GM19023 (cell line): Measurements from ENCODE around the gene RFX3.

Source experiments
- ATAC-seq: cut with Tn5 transposase; IDR thresholded peaks from one replicate; pipeline ENCODE4 v1.9.1; 2021; ENCODE audit warnings: mild to moderate bottlenecking, moderate library complexity; ENCODE audit not compliant: unreplicated experiment

Gene RFX3

DNA sequence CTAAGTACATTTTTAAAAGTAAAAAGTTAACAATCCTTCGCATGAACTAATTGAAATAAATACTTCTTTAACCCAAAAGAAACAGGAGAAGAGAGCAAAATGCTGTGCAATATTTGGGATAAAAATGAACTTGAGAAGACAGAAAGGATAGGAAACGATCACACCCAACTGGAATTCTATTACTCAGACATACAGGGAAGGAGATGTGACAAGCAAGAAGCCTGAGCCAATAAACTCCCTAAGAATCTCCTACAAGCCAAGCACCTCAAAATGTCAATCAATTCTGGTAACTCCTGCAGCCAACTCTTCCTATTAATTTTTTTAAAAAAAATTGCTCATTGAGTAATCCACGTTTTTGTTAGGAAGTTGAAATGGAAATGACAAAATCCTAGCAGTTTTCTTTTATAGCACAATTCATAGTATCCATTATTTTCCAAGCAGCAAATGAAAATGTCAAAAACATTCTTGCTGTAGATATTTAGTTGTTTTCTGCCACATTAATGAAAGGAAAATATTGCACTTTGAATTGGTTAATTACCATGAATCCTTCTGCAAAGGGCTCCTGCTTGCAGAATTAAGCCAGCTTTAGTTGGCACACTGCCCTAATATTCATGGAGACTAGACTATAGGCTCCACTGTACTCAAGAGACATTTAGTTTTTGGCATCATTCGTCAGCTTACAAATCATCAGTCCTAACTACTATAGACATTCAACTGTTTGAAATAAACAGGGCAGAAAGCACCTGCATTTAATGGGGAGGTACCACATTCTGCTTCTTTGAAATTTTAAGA is 89.0 kb downstream of the RFX3 start:
- ATAC-seq = no peak

DNA sequence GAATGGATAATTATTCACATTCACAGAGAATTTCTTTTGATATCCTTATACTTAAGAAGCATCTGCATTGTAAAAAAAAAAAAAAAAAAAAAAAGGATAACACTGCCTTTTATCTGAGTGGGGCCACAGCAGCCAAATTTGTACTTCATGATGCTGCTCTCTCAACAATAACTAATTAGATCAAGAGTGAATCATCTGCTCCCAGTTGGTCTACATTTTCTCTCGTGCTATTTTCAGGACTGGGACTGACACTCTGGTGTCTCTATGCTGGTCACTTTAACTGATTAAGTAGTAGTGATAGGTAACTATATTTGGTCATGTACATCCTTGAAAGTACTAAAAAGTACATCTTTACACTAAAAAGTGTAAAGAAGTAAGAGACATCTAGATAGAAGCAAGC is 90.1 kb downstream of the RFX3 start:
- ATAC-seq = no peak

DNA sequence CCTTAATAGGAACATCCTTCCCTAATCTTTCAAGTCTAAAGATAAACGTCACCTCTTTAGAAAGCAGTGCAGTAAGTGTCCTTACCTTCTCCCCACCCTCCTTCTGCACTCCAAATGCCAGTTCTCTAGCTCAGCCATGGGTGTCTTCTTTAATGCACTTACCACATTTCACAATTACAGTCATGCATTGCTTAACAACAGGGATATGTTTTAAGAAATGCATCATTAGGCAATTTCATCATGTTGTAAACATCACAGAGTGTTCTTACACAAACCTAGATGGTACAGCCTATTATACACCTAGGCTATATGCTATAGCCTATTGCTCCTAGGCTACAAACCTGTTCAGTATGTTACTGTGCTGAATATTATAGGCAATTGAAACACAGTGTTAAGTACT is 91.2 kb downstream of the RFX3 start:
- ATAC-seq = no peak

DNA sequence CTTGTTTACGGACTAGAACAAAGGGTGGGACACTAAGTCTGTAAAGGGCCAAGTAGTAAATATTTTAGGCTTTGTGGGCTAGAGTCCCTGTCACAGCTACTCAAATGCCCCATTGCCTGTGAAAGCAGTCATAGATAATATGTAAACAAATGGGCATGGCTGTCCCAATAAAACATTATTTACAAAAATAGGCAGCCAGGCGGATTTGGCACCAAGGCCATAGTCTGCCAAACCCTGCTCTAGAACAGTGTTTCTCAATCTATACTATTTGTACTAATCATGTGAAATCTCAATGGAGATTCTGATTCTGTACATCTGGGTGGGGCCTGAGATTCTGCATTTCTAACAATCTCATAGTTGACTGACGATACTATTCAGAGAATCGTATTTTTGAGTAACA is 92.0 kb downstream of the RFX3 start:
- no peak for ATAC-seq

DNA sequence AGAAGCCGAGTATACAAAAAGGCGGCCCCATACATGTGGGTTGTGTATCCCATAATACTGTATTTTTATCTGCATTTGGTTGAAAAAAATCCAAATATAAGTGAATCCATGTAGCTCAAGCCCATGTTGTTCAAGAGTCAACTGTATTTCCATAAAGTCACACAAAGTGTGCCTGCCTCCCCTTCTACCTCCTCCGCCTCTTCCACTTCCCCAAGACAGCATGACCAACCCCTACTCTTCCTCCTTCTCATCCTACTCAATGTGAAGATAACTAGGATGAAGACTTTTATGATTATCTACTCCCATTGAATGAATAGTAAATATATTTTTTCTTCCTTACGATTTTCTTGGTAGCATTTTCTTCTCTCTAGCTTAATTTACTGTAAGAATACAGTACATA is 92.7 kb downstream of the RFX3 start:
- ATAC-seq = no peak

- ATAC-seq = no peak
These were observed 93.9 kb downstream of the RFX3 start for GRCh38 chr9:3431890-3432289.

GRCh38 chr9:3419893-3420292 is 105.9 kb downstream of the RFX3 start:
- no peak for ATAC-seq

- ATAC-seq = no peak
These were observed 109.9 kb downstream of the RFX3 start for GRCh38 chr9:3415906-3416305.

DNA sequence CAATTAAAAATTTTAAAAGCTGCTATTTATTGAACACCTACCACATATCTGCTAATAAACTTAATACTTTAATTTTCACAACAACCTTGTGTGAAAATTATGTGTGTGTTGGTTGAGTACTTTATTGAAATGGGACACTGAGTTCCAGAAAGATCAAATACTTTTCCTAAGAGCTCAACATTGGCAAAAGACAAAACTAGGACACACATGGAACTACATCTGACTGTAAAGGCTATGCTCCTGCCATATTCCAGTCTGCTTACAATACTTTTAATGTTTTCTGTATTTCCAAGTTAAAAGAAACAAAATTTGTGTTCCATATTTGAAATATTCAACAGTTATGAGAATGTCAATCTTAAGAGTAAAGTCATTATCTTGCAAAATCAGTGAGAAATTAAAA is 111.8 kb downstream of the RFX3 start:
- ATAC-seq = no peak

- ATAC-seq = no peak
These were observed 115.3 kb downstream of the RFX3 start for GRCh38 chr9:3410461-3410860.

DNA sequence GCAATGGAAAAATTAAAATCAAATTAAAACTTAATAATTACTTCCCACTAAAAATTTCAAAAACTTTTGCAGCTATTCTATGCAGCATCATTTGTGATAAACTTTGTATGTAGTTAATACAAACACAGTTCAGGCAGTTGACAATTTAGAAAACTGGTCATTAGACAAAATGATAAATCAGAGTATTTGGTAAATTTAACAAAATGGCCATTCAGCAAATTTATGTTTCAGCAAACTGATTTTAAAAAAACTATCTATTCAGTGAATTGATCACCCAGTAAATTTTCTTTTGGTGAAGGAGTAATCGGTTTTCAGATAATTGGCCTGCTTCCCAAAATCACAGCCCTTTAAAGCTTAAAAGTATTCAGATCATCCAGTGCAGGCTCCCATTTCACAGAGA is 116.3 kb downstream of the RFX3 start:
- no peak for ATAC-seq

- no peak for ATAC-seq
These were observed 122.5 kb downstream of the RFX3 start for GRCh38 chr9:3403315-3403714.

DNA sequence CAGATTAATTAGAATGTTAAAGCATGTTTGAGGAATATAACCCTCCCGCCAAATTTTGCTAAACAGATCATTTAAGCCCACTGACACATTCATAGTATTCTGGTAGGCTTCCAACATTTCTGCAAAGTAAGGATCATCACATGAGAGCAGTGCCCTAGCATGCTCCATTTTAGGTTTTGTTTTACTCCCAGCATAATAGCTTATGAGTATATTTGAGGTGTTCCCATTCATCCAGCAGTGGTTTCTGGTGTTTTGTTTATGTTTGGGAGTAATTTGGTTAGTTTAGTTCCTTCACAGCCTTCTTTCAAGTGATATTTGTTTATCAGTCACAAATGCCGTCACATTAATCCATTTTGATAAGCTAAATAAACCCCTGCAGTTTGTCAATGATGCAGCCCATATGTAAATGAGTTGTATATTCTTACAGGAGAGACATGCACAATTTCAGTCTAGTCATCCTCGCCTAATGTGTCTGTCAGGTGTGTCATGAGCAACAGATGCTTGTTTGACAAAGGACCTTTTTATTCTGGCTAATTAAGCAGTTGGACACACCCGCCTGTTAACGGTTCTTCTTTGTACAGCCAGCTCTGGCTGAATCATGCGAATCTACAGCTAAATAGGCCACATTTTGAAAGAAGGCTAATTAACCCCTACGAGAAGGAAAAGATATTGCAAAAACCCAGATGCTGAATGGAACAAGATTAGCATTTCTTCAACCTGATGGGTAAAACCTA is 124.4 kb downstream of the RFX3 start:
- no peak for ATAC-seq

- ATAC-seq = peak; percentile 55
These were observed 127.6 kb downstream of the RFX3 start for GRCh38 chr9:3398232-3398648.

DNA sequence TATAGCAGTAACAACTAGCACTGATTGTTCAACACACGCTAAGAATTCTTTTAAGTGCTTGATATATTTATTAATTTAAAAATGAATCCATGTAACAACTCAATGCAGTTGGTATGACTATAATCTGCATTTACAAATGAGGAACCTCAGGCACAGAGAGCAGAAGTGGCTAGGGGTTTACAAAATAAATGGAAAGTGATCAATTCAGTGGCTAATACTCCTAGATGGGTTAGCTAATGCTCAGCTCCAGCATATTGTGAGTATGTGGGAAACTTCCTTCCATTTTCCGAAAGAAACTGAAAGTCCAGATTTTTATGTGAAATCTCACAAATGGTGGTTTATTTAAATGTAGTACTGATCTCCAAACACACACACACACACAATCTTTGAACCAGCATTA is 128.0 kb downstream of the RFX3 start:
- ATAC-seq = peak; percentile 29

DNA sequence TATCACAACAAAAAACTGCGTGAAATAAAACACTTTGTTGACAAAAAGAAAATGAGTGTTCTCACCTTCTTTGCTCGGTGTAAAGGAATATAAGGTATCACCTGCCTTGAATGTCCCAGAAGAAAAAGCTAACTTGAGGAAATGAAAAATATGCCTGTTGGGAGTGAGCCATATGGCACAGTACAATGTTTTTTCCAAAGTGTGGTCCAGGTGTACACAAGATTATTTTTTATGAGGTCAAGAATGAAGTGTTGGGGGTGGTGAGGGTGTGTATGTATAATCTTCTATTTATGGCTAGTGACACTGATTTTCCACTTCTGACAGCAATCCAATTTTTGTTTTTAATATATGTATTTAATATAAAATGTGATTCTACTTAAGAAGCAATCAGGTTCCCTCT is 134.4 kb downstream of the RFX3 start:
- ATAC-seq = no peak

DNA sequence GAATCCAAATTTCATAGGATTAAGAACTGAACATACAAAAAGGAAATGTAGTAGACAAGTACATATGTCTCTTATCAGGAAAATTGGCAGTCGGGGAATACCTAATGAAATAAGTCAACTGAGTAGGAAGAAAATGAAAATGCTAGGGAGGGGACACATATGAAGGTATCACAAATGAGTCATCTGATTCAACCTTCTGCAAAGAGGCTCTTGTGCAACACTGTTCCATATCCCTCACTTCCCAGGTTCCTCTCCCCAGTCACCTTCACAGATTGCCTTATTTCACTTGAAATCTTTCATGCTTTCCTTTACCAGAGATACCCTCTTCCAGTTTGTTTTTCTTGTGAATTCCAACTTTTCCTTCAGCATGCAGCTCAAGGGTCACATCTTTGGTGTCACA is 139.0 kb downstream of the RFX3 start:
- ATAC-seq = no peak

GRCh38 chr9:3385871-3386270 is 139.9 kb downstream of the RFX3 start:
- peak; percentile 79 for ATAC-seq

GRCh38 chr9:3371842-3372241 is 154.0 kb downstream of the RFX3 start:
- no peak for ATAC-seq

DNA sequence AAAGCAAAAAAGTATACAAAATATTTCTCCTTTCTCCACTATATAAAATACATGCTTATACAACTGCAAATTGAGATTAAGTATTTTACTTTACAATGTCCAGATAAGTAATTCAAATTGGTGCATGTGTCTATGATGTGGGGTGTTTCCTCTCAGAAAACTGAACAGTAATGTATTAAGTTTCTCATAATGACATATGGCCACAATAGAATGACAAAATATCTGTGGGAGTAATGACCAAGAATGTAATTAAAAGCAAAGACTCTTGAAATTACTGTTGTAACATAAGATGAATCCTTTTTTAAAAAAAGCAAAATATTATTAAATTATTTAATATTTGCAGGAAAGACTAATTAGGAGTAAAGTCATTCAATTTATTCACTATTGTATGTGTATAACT is 155.1 kb downstream of the RFX3 start:
- ATAC-seq = no peak

DNA sequence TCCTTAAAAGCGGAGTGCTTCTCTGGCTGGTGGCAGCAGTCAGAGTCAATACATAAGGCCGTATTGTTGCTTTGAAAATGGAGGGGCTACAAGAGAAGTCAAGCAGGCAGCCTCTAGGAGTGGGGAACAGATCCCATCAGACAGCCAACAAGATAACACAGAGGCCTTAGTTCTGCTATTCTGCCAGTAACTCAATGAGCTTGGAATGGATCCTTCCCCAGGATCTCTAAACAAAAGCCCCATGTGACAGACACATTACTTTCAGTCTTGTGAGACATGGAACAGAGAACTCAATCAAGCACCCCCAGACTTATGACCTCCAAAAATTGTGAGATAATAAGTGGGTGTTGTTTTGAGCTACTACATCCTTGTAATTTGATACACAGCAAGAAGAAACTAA is 158.6 kb downstream of the RFX3 start:
- no peak for ATAC-seq

GRCh38 chr9:3361689-3362392 is 164.0 kb downstream of the RFX3 start:
- no peak for ATAC-seq
